Osteocyte (in vitro differentiated cells): ENCODE measurements around the gene PARVG. TPM values are rescaled to one million over a fixed set of nuclear protein-coding genes. Genes with fewer than 3 reads are reported as not detected.

Source experiments
- DNase-seq: peaks from one replicate; pipeline ENCODE4 v3.0.0; 2021; ENCODE audit warnings: mixed read lengths; ENCODE audit not compliant: unreplicated experiment; ENCODE audit errors: extremely low spot score
- H3K27ac Mint-ChIP-seq: one replicate; pipeline ENCODE4 v1.8.0; 2021; ENCODE audit warnings: mild to moderate bottlenecking, mixed read lengths; ENCODE audit not compliant: unreplicated experiment
- H3K27me3 Mint-ChIP-seq: one replicate; pipeline ENCODE4 v1.8.0; 2021; ENCODE audit warnings: mixed read lengths; ENCODE audit not compliant: unreplicated experiment
- H3K36me3 Mint-ChIP-seq: one replicate; pipeline ENCODE4 v1.8.0; 2021; ENCODE audit warnings: mixed read lengths; ENCODE audit not compliant: unreplicated experiment
- H3K4me1 Mint-ChIP-seq: one replicate; pipeline ENCODE4 v1.8.0; 2021; ENCODE audit warnings: mixed read lengths; ENCODE audit not compliant: unreplicated experiment
- H3K4me3 Mint-ChIP-seq: one replicate; pipeline ENCODE4 v1.8.0; 2021; ENCODE audit warnings: mild to moderate bottlenecking, moderate library complexity, mixed read lengths; ENCODE audit not compliant: unreplicated experiment
- H3K9me3 Mint-ChIP-seq: one replicate; pipeline ENCODE4 v1.8.0; 2021; ENCODE audit warnings: mixed read lengths; ENCODE audit not compliant: unreplicated experiment
- CTCF ChIP-seq: fragments of 200-600 bp; sonication (generic); IDR thresholded peaks from 2 replicates; pipeline ENCODE4 v1.5.0; 2021; ENCODE audit warnings: antibody characterized with exemption, mild to moderate bottlenecking, moderate library complexity
- total RNA-seq: library from RNA; stranded (reverse); gene quantifications from 2 replicates; pipeline ENCODE4 v1.2.1, GENCODE V29; 2021

Gene PARVG
- total RNA-seq, 1 donor from 2014 or later = not detected

- DNase-seq = no peak
- Mint-ChIP-seq H3K4me3 (no peak overlapping the region), H3K4me1 (peaks cover 34% of the 10 kb centered on the region), H3K9me3 (no peaks in the 10 kb centered on the region), H3K36me3 (no peaks in the 10 kb centered on the region), H3K27me3 (peaks cover 5% of the 10 kb centered on the region), H3K27ac (no peak overlapping the region)
- TF ChIP-seq CTCF = no peak
Observed at GRCh38 chr22:44146088-44146861, 34.5 kb upstream of the PARVG start.

GRCh38 chr22:44147008-44147645 is 33.6 kb upstream of the PARVG start:
- no peaks in the 10 kb centered on the region for H3K36me3 Mint-ChIP-seq
- H3K9me3 Mint-ChIP-seq = no peaks in the 10 kb centered on the region
- TF ChIP-seq CTCF = no peak
- H3K4me3 Mint-ChIP-seq = no peak overlapping the region
- peaks cover 5% of the 10 kb centered on the region for H3K27me3 Mint-ChIP-seq
- no peak for DNase-seq
- peak overlapping the region; percentile 35 for H3K27ac Mint-ChIP-seq
- peaks cover 39% of the 10 kb centered on the region for H3K4me1 Mint-ChIP-seq

GRCh38 chr22:44147821-44148574 is 32.7 kb upstream of the PARVG start:
- Mint-ChIP-seq H3K4me3 (peak overlapping the region; percentile 56), H3K9me3 (no peaks in the 10 kb centered on the region)
- no peak for DNase-seq

GRCh38 chr22:44151676-44152075 is 29.0 kb upstream of the PARVG start:
- Mint-ChIP-seq H3K27ac (no peak overlapping the region), H3K27me3 (peaks cover 5% of the 10 kb centered on the region), H3K9me3 (no peaks in the 10 kb centered on the region), H3K4me3 (no peak overlapping the region), H3K4me1 (peaks cover 30% of the 10 kb centered on the region), H3K36me3 (no peaks in the 10 kb centered on the region)
- no peak for TF ChIP-seq CTCF
- DNase-seq = no peak

More at GRCh38 chr22:44147821-44148574, 32.7 kb upstream of the PARVG start:
- H3K27me3 Mint-ChIP-seq = peaks cover 5% of the 10 kb centered on the region
- peaks cover 41% of the 10 kb centered on the region for H3K4me1 Mint-ChIP-seq
- H3K27ac Mint-ChIP-seq = peak overlapping the region; percentile 47
- H3K36me3 Mint-ChIP-seq = no peaks in the 10 kb centered on the region
- TF ChIP-seq CTCF = no peak

GRCh38 chr22:44153710-44154109 is 27.0 kb upstream of the PARVG start:
- H3K36me3 Mint-ChIP-seq = no peaks in the 10 kb centered on the region
- H3K27me3 Mint-ChIP-seq = no peaks in the 10 kb centered on the region
- no peak for DNase-seq
- no peak for TF ChIP-seq CTCF
- no peak overlapping the region for H3K27ac Mint-ChIP-seq
- no peak overlapping the region for H3K4me3 Mint-ChIP-seq
- no peaks in the 10 kb centered on the region for H3K9me3 Mint-ChIP-seq
- H3K4me1 Mint-ChIP-seq = peaks cover 11% of the 10 kb centered on the region
